Muscle of arm (tissue), 14 donors: ENCODE results near the gene PHACTR3. TPM values are rescaled to one million over a fixed set of nuclear protein-coding genes. Genes with fewer than 3 reads are reported as not detected.
"Not testable (repeated sequence)": the region's sequence is repeated elsewhere in the genome, so short reads cannot be mapped to it uniquely, and the experiment has no call there.

Experiments used
- DNase-seq: peaks from one replicate; pipeline ENCODE4 v3.0.0-alpha.2; 2013
- long read RNA-seq, 11 donors: transcript quantifications; one replicate each; lab custom pipeline, GENCODE V29; 2026
- polyA plus RNA-seq, 12 donors: library from polyadenylated mRNA; unstranded; fragments of 120-200 nt; gene quantifications; one replicate each; pipeline ENCODE4 v1.2.1, GENCODE V29; 2013; ENCODE audit not compliant: insufficient read length in 12 of 12

PHACTR3 gene
- polyA plus RNA-seq: 10 to 100 TPM in 5 of 12 donors, 1 to 10 TPM in 6, not detected in 1; 4.4 to 22.4 (median 9.2) TPM
- long read RNA-seq, donor 1, partial matches to known transcripts: 0 of 1 reads
- long read RNA-seq, donor 1, other reads (novel, unspliced or antisense): 0 of 1 reads
- long read RNA-seq, donor 2, partial matches to known transcripts: 0 of 2 reads
- long read RNA-seq, donor 2, other reads (novel, unspliced or antisense): 0 of 2 reads
- long read RNA-seq, donor 3, partial matches to known transcripts: 0 of 2 reads
- long read RNA-seq, donor 3, other reads (novel, unspliced or antisense): 0 of 2 reads
- long read RNA-seq, donor 4, partial matches to known transcripts: 0 of 2 reads
- long read RNA-seq, donor 4, other reads (novel, unspliced or antisense): 0 of 2 reads
- long read RNA-seq, donor 5, partial matches to known transcripts: 0 of 2 reads
- long read RNA-seq, donor 5, other reads (novel, unspliced or antisense): 0 of 2 reads
- long read RNA-seq, donor 6, partial matches to known transcripts: 0 of 2 reads
- long read RNA-seq, donor 6, other reads (novel, unspliced or antisense): 0 of 2 reads
- long read RNA-seq, donor 7, partial matches to known transcripts: 0 of 1 reads
- long read RNA-seq, donor 7, other reads (novel, unspliced or antisense): 0 of 1 reads
- long read RNA-seq, donor 8, partial matches to known transcripts: 0 of 3 reads
- long read RNA-seq, donor 8, other reads (novel, unspliced or antisense): 0 of 3 reads
- long read RNA-seq, donor 9, partial matches to known transcripts: 0 of 4 reads
- long read RNA-seq, donor 9, other reads (novel, unspliced or antisense): 0 of 4 reads
- long read RNA-seq, donor 10, partial matches to known transcripts: 0 of 2 reads
- long read RNA-seq, donor 10, other reads (novel, unspliced or antisense): 0 of 2 reads
- long read RNA-seq, donor 11, transcript PHACTR3-208 (5 exons, 1,585 nt): major isoform, 6 of 6 reads
- long read RNA-seq, donor 11, partial matches to known transcripts: 0 of 6 reads
- long read RNA-seq, donor 11, other reads (novel, unspliced or antisense): 0 of 6 reads

- DNase-seq: no peak
Measured at GRCh38 chr20:59603781-59604541, at the start of gene PHACTR3. PHACTR3 (plus strand) TSS chr20:59604540; CDS start chr20:59605015, 475 bp downstream.

GRCh38 chr20:59557733-59558529, 46.4 kb upstream of the PHACTR3 start:
- DNase-seq: not testable (repeated sequence)

- no peak for DNase-seq
Measured at GRCh38 chr20:59559024-59559817, 45.1 kb upstream of the PHACTR3 start.

- no peak for DNase-seq
Measured at GRCh38 chr20:59559863-59560262, 44.5 kb upstream of the PHACTR3 start.

GRCh38 chr20:59560588-59561227, 43.6 kb upstream of the PHACTR3 start:
- DNase-seq: no peak

DNA sequence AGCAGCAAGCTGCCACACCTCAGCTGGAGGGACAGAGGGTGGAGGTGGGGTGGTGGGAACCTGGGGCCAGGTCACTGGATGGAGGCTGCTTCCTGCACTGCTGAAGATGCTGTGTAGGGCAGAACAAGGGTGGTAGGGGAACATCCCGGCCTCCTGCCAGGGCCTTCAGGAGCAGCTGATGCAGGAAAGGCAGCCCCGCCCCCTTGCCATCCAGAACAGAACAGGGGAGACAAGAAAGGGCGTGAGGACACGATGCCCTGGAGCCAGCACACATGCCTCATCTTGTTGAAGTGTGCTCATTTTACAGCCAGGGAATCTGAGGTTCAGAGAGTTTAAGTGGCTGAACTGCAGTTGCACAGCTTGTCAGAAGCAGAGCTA, 43.1 kb upstream of the PHACTR3 start:
- no peak for DNase-seq

DNA sequence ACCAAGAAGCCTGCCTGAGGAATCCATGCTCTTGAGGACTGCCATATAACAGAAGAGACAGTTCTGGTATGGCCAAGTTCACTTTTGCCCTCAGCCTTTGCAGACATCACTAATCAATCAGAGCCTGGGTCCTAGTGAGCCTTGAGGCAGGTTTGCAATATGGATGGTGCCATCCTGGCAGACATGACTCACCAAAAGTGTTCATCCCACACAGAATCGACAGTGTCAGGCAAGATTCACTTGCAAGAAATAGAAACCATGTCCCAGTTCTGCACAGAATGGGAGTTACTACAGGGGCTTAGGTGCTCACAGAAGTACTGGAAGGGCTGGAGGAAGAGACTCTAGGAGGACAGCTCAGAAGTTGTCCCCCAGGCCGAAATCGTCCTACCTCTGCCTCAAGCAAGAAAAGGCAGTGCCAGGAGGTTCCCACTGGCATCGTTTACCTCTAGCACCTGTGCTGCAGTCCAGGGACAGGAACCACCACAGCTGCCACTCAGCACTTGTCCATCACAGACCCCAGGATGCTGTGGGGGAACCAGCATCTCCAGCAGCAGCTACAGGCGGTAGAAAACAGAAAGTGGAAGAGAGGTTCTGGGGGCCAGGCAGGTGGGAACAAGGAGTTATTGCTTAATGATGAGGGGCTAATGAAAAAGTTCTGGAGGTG, 42.6 kb upstream of the PHACTR3 start:
- DNase-seq: no peak

DNA sequence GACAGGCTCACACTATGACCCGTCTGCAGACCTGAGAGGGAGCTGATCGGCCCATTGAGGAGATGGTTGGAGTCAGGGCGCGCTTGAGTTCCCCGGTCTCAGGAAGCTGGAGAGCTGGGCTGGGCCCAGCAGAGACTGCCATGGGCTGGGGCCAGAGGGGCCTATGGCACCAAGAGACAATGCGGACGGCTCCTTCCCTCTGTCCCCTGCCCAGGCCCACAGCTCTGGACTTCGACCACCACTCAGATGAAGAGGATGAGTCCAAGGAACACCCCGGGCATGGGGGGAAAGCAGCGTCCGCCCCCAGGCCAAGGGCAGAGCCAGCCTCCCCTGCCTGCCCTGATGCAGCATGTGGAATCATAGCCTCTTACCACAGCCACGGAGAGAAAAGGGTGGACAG, 40.2 kb upstream of the PHACTR3 start:
- DNase-seq: no peak

DNA sequence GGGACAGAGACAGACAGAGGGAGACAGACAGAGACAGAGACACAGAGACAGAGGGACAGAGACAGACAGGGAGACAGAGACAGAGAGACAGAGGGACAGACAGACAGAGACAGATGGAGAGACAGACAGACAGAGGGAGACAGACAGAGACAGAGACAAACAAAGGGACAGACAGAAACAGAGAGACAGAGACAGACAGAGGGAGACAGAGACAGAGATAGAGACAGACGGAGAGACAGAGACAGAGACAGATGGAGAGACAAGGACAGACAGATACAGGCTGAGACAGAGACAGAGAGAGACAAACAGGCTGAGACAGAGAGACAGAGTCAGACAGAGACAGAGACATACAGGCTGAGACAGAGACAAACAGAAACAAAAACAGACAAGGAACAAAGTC, 39.4 kb upstream of the PHACTR3 start:
- DNase-seq: no peak

GRCh38 chr20:59565768-59566461, 38.4 kb upstream of the PHACTR3 start:
- no peak for DNase-seq

DNA sequence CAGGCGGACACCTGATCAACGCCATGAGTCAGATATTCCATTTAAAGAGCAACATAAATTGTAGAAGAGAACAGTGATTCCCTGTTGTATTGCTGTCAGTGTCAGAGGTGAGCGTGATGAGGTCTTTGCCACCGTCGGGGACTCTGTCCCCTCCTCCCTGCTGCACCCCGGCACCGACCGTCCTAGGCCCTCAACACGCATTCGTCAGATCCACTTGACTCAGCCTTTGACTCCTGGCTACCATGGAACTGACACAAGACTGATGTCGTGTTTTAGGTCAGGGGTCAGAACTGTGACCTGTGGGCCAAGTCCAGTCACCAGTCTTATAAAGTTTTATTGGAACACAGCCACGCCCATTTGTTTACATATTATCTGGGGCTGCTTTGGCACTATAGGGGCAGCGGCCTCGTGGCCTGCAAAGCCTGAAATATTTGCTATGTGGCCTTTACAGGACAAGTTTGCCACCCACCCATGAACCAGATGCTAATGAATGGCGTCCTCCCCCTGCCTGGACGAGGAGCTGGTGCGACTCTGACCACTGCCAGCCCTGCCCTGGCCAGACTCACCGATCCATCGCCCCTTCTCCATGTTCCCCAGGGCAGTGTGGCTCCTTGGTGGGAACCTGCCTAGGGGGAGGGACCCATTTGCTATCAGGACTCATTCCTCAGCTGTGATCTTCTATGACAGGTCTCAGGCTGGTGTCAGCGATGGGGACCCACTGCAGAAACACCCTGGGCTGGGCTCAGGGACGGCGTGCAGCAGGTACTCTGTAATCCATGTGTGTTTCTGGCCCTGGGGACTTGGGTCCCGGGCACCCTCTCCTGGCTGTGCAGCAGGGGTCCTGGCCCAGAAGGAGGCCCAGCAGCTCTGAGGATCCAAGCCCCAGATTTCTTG, 37.5 kb upstream of the PHACTR3 start:
- no peak for DNase-seq

- DNase-seq: no peak
Measured at GRCh38 chr20:59567585-59568508, 36.5 kb upstream of the PHACTR3 start.

GRCh38 chr20:59568509-59569024, 35.8 kb upstream of the PHACTR3 start:
- no peak for DNase-seq

DNA sequence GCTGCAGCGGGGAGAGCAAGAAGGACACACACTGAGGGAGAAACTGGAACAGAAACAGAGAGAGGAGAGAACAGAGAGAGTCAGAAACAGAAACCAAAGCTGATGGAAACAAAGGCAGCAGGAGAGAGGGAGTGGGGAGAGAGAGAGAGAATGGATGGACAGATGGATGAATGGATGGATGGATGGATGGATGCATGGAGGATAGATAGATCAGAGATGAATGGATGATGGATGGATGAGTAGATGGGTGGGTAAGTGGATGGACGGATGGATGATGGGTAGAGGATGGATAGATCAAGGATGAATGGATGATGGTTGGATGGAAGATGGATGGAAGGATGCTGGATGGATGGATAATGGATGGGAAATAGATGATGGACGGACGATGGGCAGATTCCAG, 35.0 kb upstream of the PHACTR3 start:
- no peak for DNase-seq

DNA sequence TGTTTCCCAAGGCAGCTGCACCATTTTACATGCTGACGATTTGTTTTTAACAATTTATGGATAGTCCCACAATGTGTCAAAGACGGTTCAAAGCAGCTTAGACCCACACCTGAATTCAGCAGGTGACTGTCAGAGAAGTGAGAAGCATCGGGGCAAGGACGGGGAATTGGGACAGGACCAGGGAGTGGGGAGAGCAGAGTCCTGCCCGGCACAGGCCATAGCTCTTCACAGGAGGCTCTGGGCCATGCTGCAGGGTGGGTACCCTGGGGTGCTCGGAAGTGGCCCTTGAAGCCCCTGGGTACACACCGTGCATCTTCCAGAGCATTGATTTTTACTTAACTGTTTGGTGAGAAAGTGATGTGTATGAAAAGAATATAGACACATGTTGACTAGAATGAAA, 33.2 kb upstream of the PHACTR3 start:
- DNase-seq: no peak
